GM12801 (cell line): ENCODE measurements around the gene RSU1.

Experiments
- CTCF ChIP-seq: IDR thresholded peaks from one replicate; pipeline ENCODE4 v1.5.1; 2011; ENCODE audit warnings: control low read depth; ENCODE audit not compliant: insufficient read length; ENCODE audit errors: extremely low read depth

The RSU1 gene

DNA sequence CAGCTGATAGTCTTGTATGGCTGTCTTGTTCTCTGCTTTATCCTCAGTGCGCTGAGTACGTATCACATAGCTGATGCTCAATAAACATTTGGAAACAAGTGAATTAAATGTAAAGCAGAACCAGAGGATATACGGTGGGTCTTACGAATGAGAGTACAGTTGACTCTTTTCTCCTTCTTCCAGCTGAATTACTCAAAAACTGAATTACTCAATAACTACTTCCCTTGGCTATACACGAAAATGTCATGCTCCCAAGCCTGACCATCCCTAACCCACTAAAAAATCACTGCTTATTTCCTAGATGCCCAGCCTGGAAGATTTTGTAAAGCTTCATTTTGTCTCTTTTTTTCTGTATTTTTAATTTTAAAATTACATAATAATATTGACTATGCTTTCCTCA is 3.2 kb upstream of the RSU1 start:
- no peak for TF ChIP-seq CTCF

DNA sequence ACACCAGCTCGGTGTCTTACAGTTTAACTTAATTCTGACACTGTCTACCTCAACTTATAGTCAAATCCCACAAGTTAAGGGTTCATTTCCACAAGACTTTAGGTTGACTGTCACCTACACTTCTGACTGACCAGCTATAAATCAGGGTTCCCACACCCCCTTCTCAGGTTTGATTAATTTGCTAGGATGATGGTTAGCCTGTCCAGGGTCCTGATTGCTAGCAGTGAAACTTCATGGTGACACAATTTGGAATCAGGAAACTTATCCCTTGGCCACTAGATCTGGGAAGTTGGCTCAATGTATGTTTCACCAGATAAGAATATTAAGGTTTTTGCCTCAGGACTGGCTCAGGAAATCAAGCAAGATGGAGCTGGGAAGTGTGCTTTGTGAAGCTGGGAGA is 2.8 kb upstream of the RSU1 start:
- no peak for TF ChIP-seq CTCF

DNA sequence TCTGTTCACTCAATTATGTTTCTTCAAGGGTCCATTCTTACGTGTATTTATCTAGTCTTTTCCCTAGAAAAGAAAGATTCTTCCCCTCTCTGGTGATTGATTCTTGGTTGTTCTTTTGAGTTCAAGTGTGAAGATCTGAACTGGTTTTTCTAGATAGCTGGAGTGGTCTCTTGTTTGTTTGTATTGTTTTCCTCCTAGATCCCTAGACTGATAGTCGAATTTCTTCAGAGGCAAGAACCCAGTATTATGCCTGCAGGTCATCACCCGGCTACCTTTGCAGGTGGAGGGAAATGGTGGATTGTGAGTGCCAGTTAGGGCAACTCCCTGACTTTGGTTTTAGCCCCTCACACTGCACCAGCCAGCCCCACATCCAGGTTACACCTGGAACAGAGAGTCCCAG is 2.2 kb upstream of the RSU1 start:
- TF ChIP-seq CTCF = no peak

DNA sequence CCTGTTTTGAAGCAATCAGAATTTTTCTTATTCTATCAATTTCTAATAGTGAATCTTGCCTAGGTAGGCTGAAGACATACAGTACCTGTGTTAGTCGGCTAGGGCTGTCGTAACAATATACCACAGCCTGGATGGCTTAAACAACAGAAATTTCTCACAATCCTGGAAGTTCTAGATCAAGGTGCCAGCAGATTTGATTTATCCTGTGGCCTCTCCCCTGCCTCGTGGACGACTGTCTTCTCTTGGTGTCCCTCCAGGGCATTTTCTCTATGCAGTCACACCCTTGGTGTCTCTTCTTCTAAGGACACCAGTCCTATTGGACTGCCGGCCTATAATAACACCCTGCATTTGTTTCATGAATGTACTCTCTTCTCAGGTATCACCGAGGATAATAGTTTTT is 1.8 kb upstream of the RSU1 start:
- TF ChIP-seq CTCF = no peak

DNA sequence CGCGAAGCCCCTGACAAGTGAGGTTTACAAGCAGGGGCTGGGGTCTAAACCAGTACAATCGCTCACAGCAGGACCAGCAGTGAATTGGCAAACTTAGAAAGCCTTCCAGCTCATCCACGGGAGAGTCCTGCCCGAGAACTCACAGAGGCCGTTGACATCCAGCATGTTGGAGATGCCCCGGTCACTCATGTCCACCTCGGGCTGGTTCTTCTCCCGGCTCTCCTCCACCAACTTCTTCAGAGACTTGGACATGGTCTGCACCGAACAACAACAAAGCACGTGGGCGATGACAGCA is 447 bp downstream of the RSU1 start:
- TF ChIP-seq CTCF = no peak

DNA sequence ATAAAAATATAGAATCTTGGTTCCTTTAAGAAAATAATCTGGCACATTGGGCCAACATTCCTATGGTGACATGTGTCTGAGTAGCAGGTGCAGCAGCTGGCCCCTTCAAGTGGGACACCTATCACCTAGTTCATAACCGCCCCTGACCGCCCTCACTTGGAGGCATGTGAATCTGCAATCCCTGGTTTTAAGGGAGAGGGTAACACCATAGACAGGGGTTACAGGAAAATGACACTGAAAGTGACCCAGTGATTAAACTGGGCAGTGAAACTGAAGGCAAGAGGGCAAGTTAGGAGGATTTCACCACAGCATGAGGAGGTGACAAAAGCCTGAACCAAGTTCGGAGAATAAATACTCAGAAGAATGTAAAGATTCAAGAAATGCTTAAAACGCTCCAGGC is 1.1 kb downstream of the RSU1 start:
- no peak for TF ChIP-seq CTCF

- no peak for TF ChIP-seq CTCF
Observed at GRCh38 chr10:16814012-16814411, 3.2 kb downstream of the RSU1 start.

DNA sequence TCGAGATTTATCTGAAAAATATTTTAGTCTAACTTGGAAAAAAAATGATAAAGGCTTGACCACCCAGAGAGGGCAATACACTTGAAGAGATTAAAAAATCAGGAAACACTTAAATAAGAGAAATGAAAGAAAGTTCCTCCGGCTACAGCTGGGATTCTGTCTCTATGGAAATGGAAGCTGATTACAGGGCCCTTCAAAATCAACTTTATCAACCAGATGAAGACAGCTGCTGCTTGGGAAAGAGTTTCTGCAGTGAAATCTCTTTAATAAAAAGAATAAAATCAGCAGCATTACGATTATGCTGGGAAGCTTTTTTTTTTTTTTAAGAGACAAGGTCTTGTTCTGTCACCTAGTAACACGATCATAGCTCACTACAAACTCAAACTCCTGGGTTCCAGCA is 4.5 kb downstream of the RSU1 start:
- no peak for TF ChIP-seq CTCF
